GM19372 (cell line): ENCODE measurements around the gene GSG1L.

Experiments used
- ATAC-seq: cut with Tn5 transposase; IDR thresholded peaks from one replicate; pipeline ENCODE4 v1.9.1; 2021; ENCODE audit warnings: mild to moderate bottlenecking, low read depth, moderate library complexity; ENCODE audit not compliant: unreplicated experiment

Gene GSG1L

GRCh38 chr16:27768651-27769272 lies 294.8 kb downstream of the GSG1L start:
- ATAC-seq: no peak

- ATAC-seq: no peak
These were observed 295.4 kb downstream of the GSG1L start for GRCh38 chr16:27767971-27768591.

- ATAC-seq: no peak
These were observed 296.4 kb downstream of the GSG1L start for GRCh38 chr16:27767081-27767480.

- no peak for ATAC-seq
These were observed 297.1 kb downstream of the GSG1L start for GRCh38 chr16:27766236-27766925.

- ATAC-seq: no peak
These were observed 298.4 kb downstream of the GSG1L start for GRCh38 chr16:27764869-27765675.

GRCh38 chr16:27764427-27764826 lies 299.1 kb downstream of the GSG1L start:
- ATAC-seq: no peak

- ATAC-seq: no peak
These were observed 301.1 kb downstream of the GSG1L start for GRCh38 chr16:27762441-27762840.

DNA sequence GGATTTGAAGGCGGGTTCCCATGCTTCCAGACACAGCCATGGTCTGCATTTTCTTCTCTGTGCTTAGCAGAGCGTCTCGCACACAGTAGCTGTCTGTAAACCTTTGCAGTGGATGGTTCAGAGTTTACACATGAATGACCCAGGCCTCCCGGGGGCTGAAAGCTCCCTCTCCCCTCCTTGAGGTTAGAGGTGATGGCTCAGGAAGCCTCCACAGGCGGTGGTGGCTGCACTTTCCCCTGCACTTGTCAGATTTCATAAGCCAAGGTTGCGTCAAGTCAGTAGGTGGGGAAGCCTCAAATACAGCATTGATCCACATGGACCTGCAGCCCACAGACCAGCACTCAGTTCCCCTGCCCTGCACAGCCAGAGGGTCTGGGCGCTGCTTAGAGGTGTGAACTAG lies 301.7 kb downstream of the GSG1L start:
- ATAC-seq: no peak

DNA sequence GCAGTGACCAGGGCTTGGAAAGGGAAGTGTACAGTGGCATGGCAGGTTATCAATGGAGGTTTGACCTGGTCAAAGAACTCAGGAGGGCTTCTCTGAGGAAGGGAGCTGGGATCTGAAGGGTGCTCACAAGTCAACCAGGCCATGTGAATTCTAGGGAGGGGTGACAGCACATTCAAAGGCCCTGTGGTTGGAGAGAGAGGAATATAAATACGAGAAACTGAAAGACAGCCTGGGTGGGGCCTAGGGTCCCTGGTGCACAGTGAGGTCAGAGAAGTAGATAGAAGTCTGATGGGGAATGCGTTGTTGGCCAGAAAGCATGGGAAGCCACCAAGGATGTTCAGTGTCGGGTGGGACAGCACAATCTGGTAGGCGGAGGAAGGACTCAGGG lies 302.7 kb downstream of the GSG1L start:
- ATAC-seq: no peak

DNA sequence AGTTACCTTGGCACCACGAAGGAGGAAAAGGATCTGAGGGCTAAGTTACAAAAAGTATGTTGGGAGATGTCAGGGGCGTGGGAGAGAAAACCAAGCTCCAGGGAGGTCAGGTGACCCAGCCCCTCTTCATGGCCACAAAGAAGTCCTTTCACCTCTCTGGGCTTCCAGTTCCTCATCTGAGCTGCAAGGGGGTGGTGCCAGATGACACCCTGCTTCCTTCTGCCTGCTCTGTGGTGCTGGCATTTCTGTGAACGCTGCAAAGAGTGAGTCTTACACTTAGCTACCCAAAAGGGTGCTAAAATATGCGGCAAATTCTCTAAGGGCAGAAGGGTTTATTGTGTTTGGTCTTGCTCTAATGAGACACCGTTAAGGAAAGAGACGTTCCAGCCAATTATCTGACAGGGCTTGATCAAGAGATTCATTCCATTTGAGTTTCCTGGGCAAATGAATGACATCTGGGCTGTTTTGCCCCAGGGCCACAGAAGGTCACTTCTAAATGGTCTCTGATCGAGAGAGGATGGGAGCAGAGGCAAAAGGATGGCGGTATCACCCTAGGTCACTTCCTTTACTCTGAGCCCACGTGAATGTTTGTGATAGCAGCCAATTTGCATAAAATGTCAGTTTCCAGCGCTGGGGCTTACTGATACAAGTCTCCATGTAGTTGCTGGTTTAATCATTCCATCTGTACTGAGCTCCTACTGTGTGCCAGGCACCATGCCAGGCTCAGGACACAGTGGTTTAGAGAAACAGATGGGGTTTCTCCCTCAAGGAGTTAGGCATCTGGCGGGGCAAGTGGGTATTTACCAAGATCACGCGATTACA lies 303.3 kb downstream of the GSG1L start:
- ATAC-seq: no peak

GRCh38 chr16:27759301-27759871 lies 304.1 kb downstream of the GSG1L start:
- ATAC-seq: no peak

- no peak for ATAC-seq
These were observed 305.0 kb downstream of the GSG1L start for GRCh38 chr16:27758544-27758943.

DNA sequence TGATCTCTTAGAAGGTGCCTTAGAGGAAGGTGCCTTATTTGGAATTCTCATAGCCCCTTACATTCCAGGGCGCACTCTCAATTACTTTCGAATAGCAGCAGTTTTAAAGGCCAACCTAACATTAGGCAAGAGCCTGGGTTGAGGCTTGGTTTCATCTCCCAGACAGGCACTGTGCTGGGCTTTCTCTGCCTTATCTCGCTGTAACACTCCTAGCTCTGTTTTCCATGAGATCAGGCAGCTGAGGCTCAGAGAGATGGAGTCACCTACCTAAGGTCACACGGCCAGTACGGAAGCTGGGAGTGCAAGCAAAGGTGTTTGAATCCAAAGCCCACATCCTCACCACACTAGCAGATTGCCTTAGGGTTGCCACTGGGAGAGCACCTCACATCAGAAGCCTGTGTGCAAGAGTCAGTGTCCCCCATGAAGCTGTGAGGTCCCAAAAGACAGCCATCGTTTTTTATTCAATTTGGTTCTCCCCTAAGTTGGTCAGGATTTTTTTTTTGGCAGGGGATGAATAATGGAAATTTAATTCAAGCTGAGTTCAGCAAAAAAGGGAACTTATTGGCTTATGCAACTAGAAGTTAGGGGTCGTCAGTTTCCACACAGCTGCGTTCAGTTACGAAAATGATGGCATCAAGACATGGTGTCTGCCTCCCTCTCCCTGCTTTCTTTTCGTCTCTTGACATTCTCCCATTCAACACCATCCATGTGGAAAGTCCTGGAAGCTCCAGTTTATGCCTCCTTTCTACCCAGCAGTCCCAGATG lies 307.1 kb downstream of the GSG1L start:
- no peak for ATAC-seq

DNA sequence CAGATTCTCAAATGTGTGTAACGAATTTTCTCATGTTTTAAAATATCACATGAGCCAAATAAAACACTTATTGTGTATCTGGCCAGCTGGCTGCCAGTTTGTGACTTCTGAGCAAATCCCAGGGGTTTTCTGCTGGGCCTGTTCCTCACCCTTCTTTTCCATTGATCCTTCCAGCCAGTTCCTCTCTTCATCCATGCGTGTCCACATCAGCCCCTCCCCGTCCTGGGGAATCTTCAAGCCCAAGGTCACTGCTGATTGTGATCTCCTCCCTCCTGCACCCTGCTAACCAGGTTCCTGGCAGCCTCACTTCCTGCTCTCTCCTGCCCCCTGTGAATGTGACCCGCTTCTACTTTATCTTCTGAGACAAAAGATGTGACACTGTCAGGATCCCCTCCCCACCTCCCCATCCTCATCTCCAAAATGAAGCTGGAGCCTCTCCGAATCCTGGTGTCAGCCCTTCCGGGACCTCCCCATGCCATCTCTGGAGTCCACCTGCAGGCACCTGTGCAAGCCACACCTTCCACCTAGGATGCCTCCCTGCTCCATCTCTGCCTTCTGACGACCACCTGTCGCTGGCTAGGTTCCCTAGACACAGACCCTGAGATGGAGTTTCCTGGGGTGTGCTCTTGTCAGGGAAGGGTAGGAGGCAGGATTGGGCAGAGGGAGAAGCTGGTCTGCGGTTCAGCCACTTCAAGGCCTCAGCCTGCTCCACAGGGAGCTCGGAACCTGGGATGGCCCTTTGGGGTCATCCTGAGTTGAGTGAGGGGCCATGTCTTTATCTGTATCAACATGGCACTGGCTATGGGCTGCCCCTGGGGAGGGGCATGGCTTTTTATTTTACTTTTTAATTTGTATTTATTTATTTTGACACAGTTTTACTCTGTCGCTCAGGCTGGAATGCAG lies 308.5 kb downstream of the GSG1L start:
- no peak for ATAC-seq

DNA sequence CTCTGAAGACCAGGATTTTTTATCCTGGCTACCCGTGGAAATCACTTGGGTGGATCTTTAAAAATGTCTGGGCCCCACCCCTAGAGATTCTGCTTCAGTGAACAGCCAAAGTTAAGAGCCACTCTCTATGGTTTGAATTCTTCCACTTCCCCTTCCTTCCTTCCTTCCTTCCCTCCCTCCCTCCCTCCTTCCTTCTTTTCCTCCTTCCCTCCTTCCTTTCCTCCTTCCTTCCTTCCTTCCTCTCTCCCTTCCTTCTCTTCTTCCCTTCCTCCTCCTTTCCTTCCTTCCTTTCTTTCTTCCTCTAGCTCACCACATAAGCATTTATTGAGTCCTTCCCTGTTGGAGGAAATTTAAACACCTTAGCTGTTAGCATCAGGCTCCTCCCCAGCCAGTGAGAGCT lies 310.0 kb downstream of the GSG1L start:
- no peak for ATAC-seq

DNA sequence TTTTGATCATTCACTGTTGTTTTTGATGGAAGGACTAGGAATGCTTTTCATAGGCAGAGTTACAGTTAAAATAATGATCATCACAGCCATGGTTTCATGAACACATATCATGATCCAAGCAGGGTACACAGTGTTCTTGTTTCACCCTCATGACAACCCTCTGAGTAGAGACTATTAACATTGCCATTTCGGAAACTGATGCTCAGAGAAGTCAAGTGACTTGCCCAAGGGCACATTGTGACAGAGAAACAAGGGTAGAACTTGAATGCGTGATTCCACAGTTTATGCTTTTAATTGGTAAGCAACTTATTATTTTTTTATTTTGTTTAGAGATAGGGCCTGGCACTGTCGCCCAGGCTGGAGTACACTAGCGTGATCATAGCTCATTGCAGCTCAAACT lies 311.3 kb downstream of the GSG1L start:
- ATAC-seq: no peak

GRCh38 chr16:27751676-27752075 lies 311.8 kb downstream of the GSG1L start:
- no peak for ATAC-seq

- no peak for ATAC-seq
These were observed 312.3 kb downstream of the GSG1L start for GRCh38 chr16:27751233-27751632.
